SHP77 treated with DMSO at 0.1 percent for 48 hours (cell line): ENCODE measurements around the gene CTNS.

Source experiments
- DNase-seq: peaks from one replicate; lab custom pipeline; 2025; lab: John Stamatoyannopoulos, UW

CTNS gene

GRCh38 chr17:3626831-3627768 is 9.5 kb upstream of the CTNS start:
- no peak for DNase-seq

- DNase-seq: no peak
Measured at GRCh38 chr17:3627769-3628167, 8.8 kb upstream of the CTNS start.

- DNase-seq: no peak
Measured at GRCh38 chr17:3630781-3631180, 5.8 kb upstream of the CTNS start.

- no peak for DNase-seq
Measured at GRCh38 chr17:3632287-3632686, 4.3 kb upstream of the CTNS start.

GRCh38 chr17:3635474-3636153 is 946 bp upstream of the CTNS start:
- DNase-seq: no peak

GRCh38 chr17:3636908-3637373 is 381 bp downstream of the CTNS start:
- no peak for DNase-seq

- no peak for DNase-seq
Measured at GRCh38 chr17:3639981-3640596, 3.5 kb downstream of the CTNS start.

- no peak for DNase-seq
Measured at GRCh38 chr17:3641014-3641413, 4.5 kb downstream of the CTNS start.

GRCh38 chr17:3641717-3642486 is 5.3 kb downstream of the CTNS start:
- DNase-seq: no peak

GRCh38 chr17:3643889-3644349 is 7.4 kb downstream of the CTNS start:
- DNase-seq: no peak

- DNase-seq: no peak
Measured at GRCh38 chr17:3645310-3645709, 8.8 kb downstream of the CTNS start.

GRCh38 chr17:3647251-3647650 is 10.7 kb downstream of the CTNS start:
- DNase-seq: no peak

- no peak for DNase-seq
Measured at GRCh38 chr17:3647769-3648555, 11.4 kb downstream of the CTNS start.

GRCh38 chr17:3655766-3656165 is 19.2 kb downstream of the CTNS start:
- no peak for DNase-seq

- no peak for DNase-seq
Measured at GRCh38 chr17:3656353-3656752, 19.8 kb downstream of the CTNS start.

- no peak for DNase-seq
Measured at GRCh38 chr17:3656755-3657587, 20.4 kb downstream of the CTNS start.

- no peak for DNase-seq
Measured at GRCh38 chr17:3657588-3657869, 21.0 kb downstream of the CTNS start.

GRCh38 chr17:3657874-3658783 is 21.6 kb downstream of the CTNS start:
- DNase-seq: no peak

GRCh38 chr17:3658784-3659449 is 22.4 kb downstream of the CTNS start:
- DNase-seq: no peak
